ENCODE data around the gene KLHL11.

The KLHL11 gene

DNA sequence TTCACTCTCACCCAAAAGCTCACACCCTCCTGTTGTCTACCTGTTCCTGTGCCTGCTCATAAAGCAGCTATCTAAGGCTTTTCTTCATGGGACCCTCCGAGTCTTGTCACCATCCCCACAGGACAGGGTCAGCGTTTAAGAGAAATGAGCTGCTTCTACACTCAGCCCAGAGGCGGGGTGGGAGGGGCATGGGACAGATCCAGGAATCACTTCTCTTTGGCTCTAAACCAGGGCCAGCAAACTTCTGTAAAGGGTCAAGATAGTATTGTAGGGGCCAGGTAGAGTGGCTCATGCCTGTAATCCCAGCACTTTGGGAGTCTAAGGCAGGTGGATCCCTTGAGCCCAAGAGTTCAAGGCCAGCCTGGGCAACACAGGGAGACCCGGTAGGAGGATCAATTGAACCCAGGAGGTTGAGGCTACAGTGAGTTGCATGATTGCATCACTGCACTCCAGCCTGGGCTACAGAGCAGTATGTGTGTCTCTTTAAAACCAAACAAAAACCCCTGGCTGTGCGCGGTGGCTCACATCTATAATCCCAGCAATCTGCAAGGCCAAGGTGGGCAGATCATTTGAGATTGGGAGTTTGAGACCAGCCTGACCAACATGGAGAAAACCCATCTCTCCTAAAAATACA, 23.2 kb upstream of the KLHL11 start:
- H3K4me2 ChIP-seq (ENCODE audit: low read depth, low read length, poor library complexity, severe bottlenecking), result no peak overlapping the region
- no peak overlapping the region for H3K27ac ChIP-seq (ENCODE audit: low read depth, low read length)
- H3K9ac ChIP-seq (ENCODE audit: low read length), result no peak overlapping the region
- H2AFZ ChIP-seq (ENCODE audit: low read depth, low read length, severe bottlenecking), result no peak overlapping the region
- H3K36me3 ChIP-seq (ENCODE audit: low read length), result peaks cover 23% of the 10 kb centered on the region
- no peaks in the 10 kb centered on the region for H3K9me2 ChIP-seq (replicated peaks; ENCODE audit: insufficient read depth, low read length)
- H3K4me3 ChIP-seq (ENCODE audit: insufficient read depth, low read length, poor library complexity, severe bottlenecking), result no peak overlapping the region
- H3K79me2 ChIP-seq (ENCODE audit: insufficient read depth, low read length), result no peaks in the 10 kb centered on the region
- no peaks in the 10 kb centered on the region for H3K27me3 ChIP-seq (ENCODE audit: low read length)
- no peaks in the 10 kb centered on the region for H4K20me1 ChIP-seq (ENCODE audit: low read depth, low read length)
- TF ChIP-seq EZH2phosphoT487 (conservative IDR thresholded peaks at IDR 0.05; ENCODE audit: low read length), result no peak
- TF ChIP-seq, protein P1, sequence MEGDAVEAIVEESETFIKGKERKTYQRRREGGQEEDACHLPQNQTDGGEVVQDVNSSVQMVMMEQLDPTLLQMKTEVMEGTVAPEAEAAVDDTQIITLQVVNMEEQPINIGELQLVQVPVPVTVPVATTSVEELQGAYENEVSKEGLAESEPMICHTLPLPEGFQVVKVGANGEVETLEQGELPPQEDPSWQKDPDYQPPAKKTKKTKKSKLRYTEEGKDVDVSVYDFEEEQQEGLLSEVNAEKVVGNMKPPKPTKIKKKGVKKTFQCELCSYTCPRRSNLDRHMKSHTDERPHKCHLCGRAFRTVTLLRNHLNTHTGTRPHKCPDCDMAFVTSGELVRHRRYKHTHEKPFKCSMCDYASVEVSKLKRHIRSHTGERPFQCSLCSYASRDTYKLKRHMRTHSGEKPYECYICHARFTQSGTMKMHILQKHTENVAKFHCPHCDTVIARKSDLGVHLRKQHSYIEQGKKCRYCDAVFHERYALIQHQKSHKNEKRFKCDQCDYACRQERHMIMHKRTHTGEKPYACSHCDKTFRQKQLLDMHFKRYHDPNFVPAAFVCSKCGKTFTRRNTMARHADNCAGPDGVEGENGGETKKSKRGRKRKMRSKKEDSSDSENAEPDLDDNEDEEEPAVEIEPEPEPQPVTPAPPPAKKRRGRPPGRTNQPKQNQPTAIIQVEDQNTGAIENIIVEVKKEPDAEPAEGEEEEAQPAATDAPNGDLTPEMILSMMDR (IDR thresholded peaks at IDR 0.05; ENCODE audit: insufficient read depth, low read length, poor library complexity, severe bottlenecking), result no peak
- 0 out of 2 replicates have a peak, but pooled peaks cover 2% of the 10 kb centered on the region for H3F3A ChIP-seq (ENCODE audit: insufficient read depth)
- no peaks in the 10 kb centered on the region for H3K9me3 ChIP-seq (ENCODE audit: insufficient read depth, low read length)

DNA sequence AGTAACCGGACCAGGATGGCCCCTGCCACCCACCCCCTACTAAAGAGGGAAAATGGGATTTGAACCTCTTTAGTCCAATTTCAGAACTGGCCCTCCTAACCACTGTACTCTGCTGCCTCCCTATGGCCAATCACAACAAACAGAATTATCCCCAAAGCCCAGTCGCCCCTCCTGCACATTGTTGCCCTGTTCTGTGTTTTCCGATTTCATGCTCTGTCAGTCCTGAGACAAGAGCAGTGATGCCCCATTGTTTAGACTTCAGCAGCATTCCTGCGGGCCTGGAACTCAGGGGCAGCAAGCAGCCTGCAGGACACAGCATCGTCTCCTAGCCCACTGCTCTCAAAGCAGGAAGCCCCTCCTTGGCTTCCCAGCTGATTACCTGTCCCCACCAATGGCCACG, 20.5 kb upstream of the KLHL11 start:
- Histone ChIP-seq H4K20me1 (ENCODE audit: low read depth, low read length) (no peaks in the 10 kb centered on the region), H3K4me2 (ENCODE audit: low read depth, low read length, poor library complexity, severe bottlenecking) (no peak overlapping the region), H3K4me3 (ENCODE audit: insufficient read depth, low read length, poor library complexity, severe bottlenecking) (no peak overlapping the region), H2AFZ (ENCODE audit: low read depth, low read length, severe bottlenecking) (no peak overlapping the region), H3F3A (ENCODE audit: insufficient read depth) (0 out of 2 replicates have a peak, but pooled peaks cover 2% of the 10 kb centered on the region), H3K36me3 (ENCODE audit: low read length) (peaks cover 30% of the 10 kb centered on the region), H3K79me2 (ENCODE audit: insufficient read depth, low read length) (no peaks in the 10 kb centered on the region), H3K9ac (ENCODE audit: low read length) (no peak overlapping the region), H3K27me3 (ENCODE audit: low read length) (no peaks in the 10 kb centered on the region), H3K27ac (ENCODE audit: low read depth, low read length) (no peak overlapping the region), H3K9me2 (replicated peaks; ENCODE audit: insufficient read depth, low read length) (no peaks in the 10 kb centered on the region), H3K9me3 (ENCODE audit: insufficient read depth, low read length) (no peaks in the 10 kb centered on the region)
- TF ChIP-seq EZH2phosphoT487 (conservative IDR thresholded peaks at IDR 0.05; ENCODE audit: low read length), result no peak
- TF ChIP-seq, protein P1 (IDR thresholded peaks at IDR 0.05; ENCODE audit: insufficient read depth, low read length, poor library complexity, severe bottlenecking), result no peak

DNA sequence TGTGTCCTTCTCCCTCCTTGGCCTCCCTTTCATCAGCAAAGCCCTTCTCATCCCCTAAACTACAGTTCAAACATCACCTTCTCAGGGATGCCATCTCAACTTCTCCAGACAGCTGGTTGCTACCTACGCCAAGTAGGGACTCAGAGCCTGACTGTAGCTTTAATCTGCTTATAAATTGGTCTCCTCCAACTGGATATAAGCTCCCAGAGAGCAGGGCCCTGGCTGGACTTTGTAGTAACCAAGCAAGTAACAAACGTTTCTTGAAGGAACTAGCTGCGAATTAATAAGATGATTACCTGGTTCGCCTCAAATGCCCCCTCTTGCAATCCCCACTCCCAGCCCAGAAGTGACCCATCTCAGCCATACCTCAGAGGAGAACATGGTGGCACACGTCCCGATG, 17.5 kb upstream of the KLHL11 start:
- no peaks in the 10 kb centered on the region for H3K9me3 ChIP-seq (ENCODE audit: insufficient read depth, low read length)
- no peak for TF ChIP-seq EZH2phosphoT487 (conservative IDR thresholded peaks at IDR 0.05; ENCODE audit: low read length)
- TF ChIP-seq, protein P1 (IDR thresholded peaks at IDR 0.05; ENCODE audit: insufficient read depth, low read length, poor library complexity, severe bottlenecking), result no peak
- no peak overlapping the region for H3K4me2 ChIP-seq (ENCODE audit: low read depth, low read length, poor library complexity, severe bottlenecking)
- no peaks in the 10 kb centered on the region for H3F3A ChIP-seq (ENCODE audit: insufficient read depth)
- no peaks in the 10 kb centered on the region; the same call in 1 of the 2 replicates for H3K79me2 ChIP-seq (ENCODE audit: insufficient read depth, low read length)
- no peak overlapping the region for H3K27ac ChIP-seq (ENCODE audit: low read depth, low read length)
- H3K27me3 ChIP-seq (ENCODE audit: low read length), result no peaks in the 10 kb centered on the region
- H3K36me3 ChIP-seq (ENCODE audit: low read length), result peaks cover 42% of the 10 kb centered on the region
- H3K9me2 ChIP-seq (replicated peaks; ENCODE audit: insufficient read depth, low read length), result no peaks in the 10 kb centered on the region
- H3K9ac ChIP-seq (ENCODE audit: low read length), result no peak overlapping the region
- no peak overlapping the region for H3K4me3 ChIP-seq (ENCODE audit: insufficient read depth, low read length, poor library complexity, severe bottlenecking)
- H4K20me1 ChIP-seq (ENCODE audit: low read depth, low read length), result no peaks in the 10 kb centered on the region
- H2AFZ ChIP-seq (ENCODE audit: low read depth, low read length, severe bottlenecking), result no peak overlapping the region

Data from SU-DHL-6 (cell line).